Tibial artery (tissue), 4 donors: ENCODE data around the gene GLCE.

Experiments
- DNase-seq, 2 donors: peaks; one replicate each; pipeline ENCODE4 v3.0.0-alpha.2; 2019
- H3K27ac ChIP-seq, 2 donors: fragments of 200-600 bp; sonication (generic) in 1 of 2; 1 replicate in 1 of 2; 2 replicates in 1 of 2; pipeline ENCODE4 v1.5.1; 2018 to 2019; ENCODE audit warnings: mild to moderate bottlenecking in 1 of 2
- H3K27me3 ChIP-seq, 2 donors: fragments of 200-600 bp; sonication (generic) in 1 of 2; one replicate each; pipeline versions ENCODE4 v1.5.1 to v1.6.0; 2016 to 2019
- H3K36me3 ChIP-seq, 3 donors: fragments of 200-600 bp; sonication (generic) in 2 of 3; one replicate each; pipeline ENCODE4 v1.5.1; 2016 to 2019; ENCODE audit warnings: mild to moderate bottlenecking in 2 of 3
- H3K4me1 ChIP-seq, 4 donors: fragments of 200-600 bp; sonication (generic) in 2 of 4; 1 replicate in 3 of 4; 2 replicates in 1 of 4; pipeline ENCODE4 v1.5.1; 2016 to 2019
- H3K4me3 ChIP-seq, 2 donors: fragments of 200-600 bp; sonication (generic) in 1 of 2; 1 replicate in 1 of 2; 2 replicates in 1 of 2; pipeline ENCODE4 v1.5.1; 2018 to 2019; ENCODE audit warnings: mild to moderate bottlenecking in 2 of 2
- H3K9me3 ChIP-seq, 3 donors: fragments of 200-600 bp; sonication (generic) in 1 of 3; one replicate each; pipeline ENCODE4 v1.5.1; 2016 to 2019
- CTCF ChIP-seq, 2 experiments: fragments of 200-600 bp in 1 of 2; fragments of 450-650 bp in 1 of 2; IDR thresholded peaks; one replicate each; pipeline ENCODE4 v1.5.1; 2017 to 2019; ENCODE audit warnings: antibody characterized with exemption in 2 of 2, mild to moderate bottlenecking in 1 of 2, moderate library complexity in 1 of 2
- intact Hi-C: fragments of 100-400 bp; cut with DNase I; formaldehyde crosslinking; loops from one replicate; pipeline ENCODE4 v1.15.0; 2023; ENCODE audit warnings: low total_unique reads

GLCE gene

GRCh38 chr15:69194025-69194827 lies 33.8 kb downstream of the GLCE start:
- intact Hi-C loops = no loop called here
- TF ChIP-seq CTCF (IDR thresholded peaks at IDR 0.05) = no peak
- Histone ChIP-seq H3K27ac (peak overlapping the region; percentile 6 to 40), H3K36me3 (no peaks in the 10 kb centered on the region), H3K4me3 (no peak overlapping the region), H3K27me3 (no peaks in the 10 kb centered on the region), H3K9me3 (peaks cover 0 to 4% (median 0%) of the 10 kb centered on the region in 3 donors), H3K4me1 (peaks cover 0 to 27% (median 16%) of the 10 kb centered on the region in 4 donors)
- DNase-seq = no peak

GRCh38 chr15:69194854-69195253 lies 34.4 kb downstream of the GLCE start:
- no peaks in the 10 kb centered on the region for H3K27me3 ChIP-seq
- peaks cover 0 to 27% (median 16%) of the 10 kb centered on the region in 4 donors for H3K4me1 ChIP-seq
- no peaks in the 10 kb centered on the region for H3K36me3 ChIP-seq
- H3K9me3 ChIP-seq = peaks cover 0 to 4% (median 0%) of the 10 kb centered on the region in 3 donors
- peak overlapping the region; percentile 6 to 40 for H3K27ac ChIP-seq
- no peak overlapping the region for H3K4me3 ChIP-seq
- intact Hi-C loops = no loop called here
- no peak for TF ChIP-seq CTCF (IDR thresholded peaks at IDR 0.05)
- no peak for DNase-seq

GRCh38 chr15:69200832-69201745 lies 40.7 kb downstream of the GLCE start:
- Histone ChIP-seq H3K27ac (no peak overlapping the region), H3K27me3 (no peaks in the 10 kb centered on the region), H3K9me3 (no peaks in the 10 kb centered on the region), H3K36me3 (no peaks in the 10 kb centered on the region), H3K4me3 (no peak overlapping the region), H3K4me1 (no peaks in the 10 kb centered on the region)
- intact Hi-C loops = no loop called here
- no peak for DNase-seq
- TF ChIP-seq CTCF (IDR thresholded peaks at IDR 0.05) = no peak

GRCh38 chr15:69206079-69206478 lies 45.6 kb downstream of the GLCE start:
- Histone ChIP-seq H3K4me3 (no peak overlapping the region), H3K27me3 (no peaks in the 10 kb centered on the region), H3K27ac (no peak overlapping the region), H3K9me3 (no peaks in the 10 kb centered on the region), H3K4me1 (no peaks in the 10 kb centered on the region), H3K36me3 (no peaks in the 10 kb centered on the region)
- no peak for DNase-seq
- no peak for TF ChIP-seq CTCF (IDR thresholded peaks at IDR 0.05)
- intact Hi-C loops = no loop called here

- TF ChIP-seq CTCF (IDR thresholded peaks at IDR 0.05) = no peak
- H3K4me1 ChIP-seq = no peaks in the 10 kb centered on the region
- intact Hi-C loops = no loop called here
- no peaks in the 10 kb centered on the region for H3K9me3 ChIP-seq
- DNase-seq = no peak
- H3K36me3 ChIP-seq = no peaks in the 10 kb centered on the region
- H3K4me3 ChIP-seq = no peak overlapping the region
- H3K27ac ChIP-seq = no peak overlapping the region
- H3K27me3 ChIP-seq = no peaks in the 10 kb centered on the region
Observed at GRCh38 chr15:69209661-69210060, 49.2 kb downstream of the GLCE start.
